ENCODE data around the gene FRK. TPM values are rescaled to one million over a fixed set of nuclear protein-coding genes. Genes with fewer than 3 reads are reported as not detected.
"Not testable (repeated sequence)": the region's sequence is repeated elsewhere in the genome, so short reads cannot be mapped to it uniquely, and the experiment has no call there.

FRK gene
- total RNA-seq, 1 donor from 2014 or later = 7.3 TPM

GRCh38 chr6:115914098-115914497 is 146.6 kb downstream of the FRK start:
- intact Hi-C loops (cut with DNase I) = no loop called here
- DNase-seq (ENCODE audit: missing footprints) (no peak), ATAC-seq (no peak)

GRCh38 chr6:115909923-115910546 is 150.7 kb downstream of the FRK start:
- ATAC-seq (no peak), DNase-seq (ENCODE audit: missing footprints) (peak; percentile 39)
- intact Hi-C loops (cut with DNase I) = no loop called here

GRCh38 chr6:115908906-115909559 is 151.7 kb downstream of the FRK start:
- intact Hi-C loops (cut with DNase I) = no loop called here
- no peak for ATAC-seq
- no peak for DNase-seq (ENCODE audit: missing footprints)

GRCh38 chr6:115905471-115905870 is 155.2 kb downstream of the FRK start:
- ATAC-seq (no peak), DNase-seq (ENCODE audit: missing footprints) (no peak)
- intact Hi-C loops (cut with DNase I) = no loop called here

- DNase-seq (ENCODE audit: missing footprints) = no peak
- ATAC-seq = no peak
- intact Hi-C loops (cut with DNase I) = no loop called here
Measured at GRCh38 chr6:115902436-115902835, 158.3 kb downstream of the FRK start.

GRCh38 chr6:115901896-115902295 is 158.8 kb downstream of the FRK start:
- no peak for DNase-seq (ENCODE audit: missing footprints)
- no peak for ATAC-seq
- intact Hi-C loops (cut with DNase I) = no loop called here

GRCh38 chr6:115899730-115900282 is 160.9 kb downstream of the FRK start:
- intact Hi-C loops (cut with DNase I) = loop anchor here (5.0 kb wide), 1 partner anchor 1153 kb away; no protein-coding TSS in a partner anchor
- DNase-seq (ENCODE audit: missing footprints) = no peak
- ATAC-seq = no peak

- ATAC-seq = no peak
- intact Hi-C loops (cut with DNase I) = loop anchor here (5.0 kb wide), 1 partner anchor 1151 kb away; no protein-coding TSS in a partner anchor
- no peak for DNase-seq (ENCODE audit: missing footprints)
Measured at GRCh38 chr6:115898246-115898645, 162.4 kb downstream of the FRK start.

GRCh38 chr6:115896538-115897129 is 164.1 kb downstream of the FRK start:
- DNase-seq (ENCODE audit: missing footprints) (no peak), ATAC-seq (no peak)
- intact Hi-C loops (cut with DNase I) = loop anchor here (5.0 kb wide), 1 partner anchor 1149 kb away; no protein-coding TSS in a partner anchor

GRCh38 chr6:115894426-115894992 is 166.2 kb downstream of the FRK start:
- intact Hi-C loops (cut with DNase I) = no loop called here
- no peak for ATAC-seq
- no peak for DNase-seq (ENCODE audit: missing footprints)

GRCh38 chr6:115891750-115892149 is 168.9 kb downstream of the FRK start:
- ATAC-seq (no peak), DNase-seq (ENCODE audit: missing footprints) (no peak)
- intact Hi-C loops (cut with DNase I) = no loop called here

- intact Hi-C loops (cut with DNase I) = no loop called here
- DNase-seq (ENCODE audit: missing footprints) = no peak
- no peak for ATAC-seq
Measured at GRCh38 chr6:115891111-115891669, 169.5 kb downstream of the FRK start.

- intact Hi-C loops (cut with DNase I) = no loop called here
- ATAC-seq = no peak
- no peak for DNase-seq (ENCODE audit: missing footprints)
Measured at GRCh38 chr6:115890238-115890637, 170.5 kb downstream of the FRK start.

- intact Hi-C loops (cut with DNase I); ATAC-seq; DNase-seq (ENCODE audit: missing footprints): not testable (repeated sequence)
Measured at GRCh38 chr6:115888687-115889470, 171.8 kb downstream of the FRK start.

GRCh38 chr6:115887891-115888290 is 172.8 kb downstream of the FRK start:
- intact Hi-C loops (cut with DNase I) = no loop called here
- no peak for DNase-seq (ENCODE audit: missing footprints)
- no peak for ATAC-seq

GRCh38 chr6:115885636-115886366 is 174.9 kb downstream of the FRK start:
- intact Hi-C loops (cut with DNase I) = no loop called here
- ATAC-seq (no peak), DNase-seq (ENCODE audit: missing footprints) (no peak)

GRCh38 chr6:115882771-115883170 is 177.9 kb downstream of the FRK start:
- ATAC-seq = no peak
- intact Hi-C loops (cut with DNase I) = no loop called here
- DNase-seq (ENCODE audit: missing footprints) = no peak

GRCh38 chr6:115882174-115882573 is 178.5 kb downstream of the FRK start:
- DNase-seq (ENCODE audit: missing footprints) (no peak), ATAC-seq (no peak)
- intact Hi-C loops (cut with DNase I) = no loop called here
